ENCODE measurements around the gene TUBB8B. TPM values are rescaled to one million over a fixed set of nuclear protein-coding genes. Genes with fewer than 3 reads are reported as not detected.
"Not testable (repeated sequence)": the region's sequence is repeated elsewhere in the genome, so short reads cannot be mapped to it uniquely, and the experiment has no call there.

Gene TUBB8B
- polyA plus RNA-seq, 2 donors: 0.16 to 0.82 TPM

GRCh38 chr18:84801-85200, 35.4 kb upstream of the TUBB8B start:
- 85 to 87% methylated on average over 11 to 12 of the region's 12 CpGs for WGBS, 2 donors

GRCh38 chr18:82626-83209, 33.3 kb upstream of the TUBB8B start:
- WGBS, 2 donors: 72 to 77% methylated on average over 10 to 11 of the region's 11 CpGs
- H3K36me3 ChIP-seq (ENCODE audit: control insufficient read depth in 2 of 2, insufficient read depth in 2 of 2, low read length in 1 of 2); H3K4me1 ChIP-seq (ENCODE audit: control insufficient read depth in 2 of 2, insufficient read depth in 2 of 2, low read length in 1 of 2); H3K4me3 ChIP-seq (ENCODE audit: low read depth in 1 of 2, low read length in 2 of 2); H3K27ac ChIP-seq (ENCODE audit: low read depth in 2 of 2, low read length in 1 of 2); H3K27me3 ChIP-seq (ENCODE audit: control insufficient read depth in 1 of 2, insufficient read depth in 2 of 2, low read length in 2 of 2); H3K9me3 ChIP-seq (ENCODE audit: control insufficient read depth in 2 of 2, insufficient read depth in 1 of 2, low read depth in 1 of 2, low read length in 1 of 2): not testable (repeated sequence)

More at GRCh38 chr18:84801-85200, 35.4 kb upstream of the TUBB8B start:
- not testable (repeated sequence) for H3K9me3 ChIP-seq (ENCODE audit: control insufficient read depth in 2 of 2, insufficient read depth in 1 of 2, low read depth in 1 of 2, low read length in 1 of 2); H3K4me3 ChIP-seq (ENCODE audit: low read depth in 1 of 2, low read length in 2 of 2); H3K4me1 ChIP-seq (ENCODE audit: control insufficient read depth in 2 of 2, insufficient read depth in 2 of 2, low read length in 1 of 2); H3K27ac ChIP-seq (ENCODE audit: low read depth in 2 of 2, low read length in 1 of 2); H3K27me3 ChIP-seq (ENCODE audit: control insufficient read depth in 1 of 2, insufficient read depth in 2 of 2, low read length in 2 of 2); H3K36me3 ChIP-seq (ENCODE audit: control insufficient read depth in 2 of 2, insufficient read depth in 2 of 2, low read length in 1 of 2)

GRCh38 chr18:80881-81280, 31.5 kb upstream of the TUBB8B start:
- H3K4me1 ChIP-seq (ENCODE audit: control insufficient read depth in 2 of 2, insufficient read depth in 2 of 2, low read length in 1 of 2); H3K9me3 ChIP-seq (ENCODE audit: control insufficient read depth in 2 of 2, insufficient read depth in 1 of 2, low read depth in 1 of 2, low read length in 1 of 2); H3K27ac ChIP-seq (ENCODE audit: low read depth in 2 of 2, low read length in 1 of 2); H3K4me3 ChIP-seq (ENCODE audit: low read depth in 1 of 2, low read length in 2 of 2); H3K36me3 ChIP-seq (ENCODE audit: control insufficient read depth in 2 of 2, insufficient read depth in 2 of 2, low read length in 1 of 2); H3K27me3 ChIP-seq (ENCODE audit: control insufficient read depth in 1 of 2, insufficient read depth in 2 of 2, low read length in 2 of 2): not testable (repeated sequence)
- WGBS, 2 donors: 69 to 87% methylated on average over 2 of the region's 2 CpGs

GRCh38 chr18:80202-80601, 30.8 kb upstream of the TUBB8B start:
- not testable (repeated sequence) for H3K27me3 ChIP-seq (ENCODE audit: control insufficient read depth in 1 of 2, insufficient read depth in 2 of 2, low read length in 2 of 2); H3K36me3 ChIP-seq (ENCODE audit: control insufficient read depth in 2 of 2, insufficient read depth in 2 of 2, low read length in 1 of 2); H3K27ac ChIP-seq (ENCODE audit: low read depth in 2 of 2, low read length in 1 of 2); H3K4me1 ChIP-seq (ENCODE audit: control insufficient read depth in 2 of 2, insufficient read depth in 2 of 2, low read length in 1 of 2); H3K9me3 ChIP-seq (ENCODE audit: control insufficient read depth in 2 of 2, insufficient read depth in 1 of 2, low read depth in 1 of 2, low read length in 1 of 2); H3K4me3 ChIP-seq (ENCODE audit: low read depth in 1 of 2, low read length in 2 of 2)
- WGBS, 2 donors: 63 to 74% methylated on average over 5 of the region's 6 CpGs

GRCh38 chr18:75525-76160, 26.2 kb upstream of the TUBB8B start:
- not testable (repeated sequence) for H3K4me3 ChIP-seq (ENCODE audit: low read depth in 1 of 2, low read length in 2 of 2)

GRCh38 chr18:73181-73777, 23.9 kb upstream of the TUBB8B start:
- not testable (repeated sequence) for H3K27me3 ChIP-seq (ENCODE audit: control insufficient read depth in 1 of 2, insufficient read depth in 2 of 2, low read length in 2 of 2); H3K27ac ChIP-seq (ENCODE audit: low read depth in 2 of 2, low read length in 1 of 2); H3K36me3 ChIP-seq (ENCODE audit: control insufficient read depth in 2 of 2, insufficient read depth in 2 of 2, low read length in 1 of 2); H3K9me3 ChIP-seq (ENCODE audit: control insufficient read depth in 2 of 2, insufficient read depth in 1 of 2, low read depth in 1 of 2, low read length in 1 of 2); H3K4me3 ChIP-seq (ENCODE audit: low read depth in 1 of 2, low read length in 2 of 2); H3K4me1 ChIP-seq (ENCODE audit: control insufficient read depth in 2 of 2, insufficient read depth in 2 of 2, low read length in 1 of 2)
- 45 to 51% methylated on average over 46 to 47 of the region's 48 CpGs for WGBS, 2 donors

More at GRCh38 chr18:75525-76160, 26.2 kb upstream of the TUBB8B start:
- H3K27me3 ChIP-seq (ENCODE audit: control insufficient read depth in 1 of 2, insufficient read depth in 2 of 2, low read length in 2 of 2); H3K9me3 ChIP-seq (ENCODE audit: control insufficient read depth in 2 of 2, insufficient read depth in 1 of 2, low read depth in 1 of 2, low read length in 1 of 2); H3K4me1 ChIP-seq (ENCODE audit: control insufficient read depth in 2 of 2, insufficient read depth in 2 of 2, low read length in 1 of 2); H3K27ac ChIP-seq (ENCODE audit: low read depth in 2 of 2, low read length in 1 of 2); H3K36me3 ChIP-seq (ENCODE audit: control insufficient read depth in 2 of 2, insufficient read depth in 2 of 2, low read length in 1 of 2): not testable (repeated sequence)
- WGBS, 2 donors: 68 to 69% methylated on average over 51 to 57 of the region's 57 CpGs

- not testable (repeated sequence) for H3K36me3 ChIP-seq (ENCODE audit: control insufficient read depth in 2 of 2, insufficient read depth in 2 of 2, low read length in 1 of 2); H3K27me3 ChIP-seq (ENCODE audit: control insufficient read depth in 1 of 2, insufficient read depth in 2 of 2, low read length in 2 of 2); H3K4me3 ChIP-seq (ENCODE audit: low read depth in 1 of 2, low read length in 2 of 2); H3K9me3 ChIP-seq (ENCODE audit: control insufficient read depth in 2 of 2, insufficient read depth in 1 of 2, low read depth in 1 of 2, low read length in 1 of 2); H3K27ac ChIP-seq (ENCODE audit: low read depth in 2 of 2, low read length in 1 of 2); H3K4me1 ChIP-seq (ENCODE audit: control insufficient read depth in 2 of 2, insufficient read depth in 2 of 2, low read length in 1 of 2)
- 55 to 66% methylated on average over 9 of the region's 9 CpGs for WGBS, 2 donors
These were observed 18.3 kb upstream of the TUBB8B start for GRCh38 chr18:67701-68100.

GRCh38 chr18:64279-64678, 14.9 kb upstream of the TUBB8B start:
- not testable (repeated sequence) for H3K4me3 ChIP-seq (ENCODE audit: low read depth in 1 of 2, low read length in 2 of 2); H3K36me3 ChIP-seq (ENCODE audit: control insufficient read depth in 2 of 2, insufficient read depth in 2 of 2, low read length in 1 of 2); H3K4me1 ChIP-seq (ENCODE audit: control insufficient read depth in 2 of 2, insufficient read depth in 2 of 2, low read length in 1 of 2); H3K27ac ChIP-seq (ENCODE audit: low read depth in 2 of 2, low read length in 1 of 2); H3K9me3 ChIP-seq (ENCODE audit: control insufficient read depth in 2 of 2, insufficient read depth in 1 of 2, low read depth in 1 of 2, low read length in 1 of 2); H3K27me3 ChIP-seq (ENCODE audit: control insufficient read depth in 1 of 2, insufficient read depth in 2 of 2, low read length in 2 of 2)
- WGBS, 2 donors: 85% methylated on average over 5 of the region's 5 CpGs

GRCh38 chr18:63656-64055, 14.2 kb upstream of the TUBB8B start:
- WGBS, 2 donors: 82 to 90% methylated on average over 2 of the region's 2 CpGs
- H3K27ac ChIP-seq (ENCODE audit: low read depth in 2 of 2, low read length in 1 of 2); H3K4me1 ChIP-seq (ENCODE audit: control insufficient read depth in 2 of 2, insufficient read depth in 2 of 2, low read length in 1 of 2); H3K36me3 ChIP-seq (ENCODE audit: control insufficient read depth in 2 of 2, insufficient read depth in 2 of 2, low read length in 1 of 2); H3K9me3 ChIP-seq (ENCODE audit: control insufficient read depth in 2 of 2, insufficient read depth in 1 of 2, low read depth in 1 of 2, low read length in 1 of 2); H3K27me3 ChIP-seq (ENCODE audit: control insufficient read depth in 1 of 2, insufficient read depth in 2 of 2, low read length in 2 of 2); H3K4me3 ChIP-seq (ENCODE audit: low read depth in 1 of 2, low read length in 2 of 2): not testable (repeated sequence)

- 77 to 80% methylated on average over 1 of the region's 1 CpG for WGBS, 2 donors
- H3K27me3 ChIP-seq (ENCODE audit: control insufficient read depth in 1 of 2, insufficient read depth in 2 of 2, low read length in 2 of 2): not testable (repeated sequence)
These were observed 5.0 kb upstream of the TUBB8B start for GRCh38 chr18:54388-54787.

More at GRCh38 chr18:54388-54787, 5.0 kb upstream of the TUBB8B start:
- H3K4me1 ChIP-seq (ENCODE audit: control insufficient read depth in 2 of 2, insufficient read depth in 2 of 2, low read length in 1 of 2); H3K9me3 ChIP-seq (ENCODE audit: control insufficient read depth in 2 of 2, insufficient read depth in 1 of 2, low read depth in 1 of 2, low read length in 1 of 2); H3K4me3 ChIP-seq (ENCODE audit: low read depth in 1 of 2, low read length in 2 of 2); H3K36me3 ChIP-seq (ENCODE audit: control insufficient read depth in 2 of 2, insufficient read depth in 2 of 2, low read length in 1 of 2); H3K27ac ChIP-seq (ENCODE audit: low read depth in 2 of 2, low read length in 1 of 2): not testable (repeated sequence)

Data from esophagus (tissue), 2 donors.